Fibroblast of lung (primary cell): ENCODE measurements around the gene GALNT17. TPM values are rescaled to one million over a fixed set of nuclear protein-coding genes. Genes with fewer than 3 reads are reported as not detected.

Source experiments
- DNase-seq, 2 donors: peaks; one replicate each; pipeline versions ENCODE4 v3.0.0 to v3.0.0-alpha.2; 2010; ENCODE audit warnings: low read depth in 2 of 2
- H2AFZ ChIP-seq: 2 replicates; pipeline ENCODE4 v1.5.1; 2012; ENCODE audit warnings: low read length, control low read depth, inconsistent platforms
- H3K27ac ChIP-seq: 2 replicates; pipeline ENCODE4 v1.5.1; 2011; ENCODE audit warnings: low read length, control low read depth; ENCODE audit not compliant: insufficient read depth
- H3K27me3 ChIP-seq: 2 replicates; pipeline ENCODE4 v1.5.1; 2011; ENCODE audit warnings: mild to moderate bottlenecking, low read length; ENCODE audit not compliant: control insufficient read depth, insufficient read depth
- H3K36me3 ChIP-seq: 2 replicates; pipeline ENCODE4 v1.5.1; 2011; ENCODE audit warnings: low read length; ENCODE audit not compliant: control insufficient read depth, insufficient read depth
- H3K4me1 ChIP-seq: 2 replicates; pipeline ENCODE4 v1.5.1; 2011; ENCODE audit warnings: low read length; ENCODE audit not compliant: control insufficient read depth, insufficient read depth; ENCODE audit errors: extremely low read depth
- H3K4me2 ChIP-seq: 2 replicates; pipeline ENCODE4 v1.5.1; 2011; ENCODE audit warnings: low read length, control low read depth; ENCODE audit not compliant: insufficient read depth; ENCODE audit errors: extremely low read depth
- H3K4me3 ChIP-seq, 4 experiments: fragments of 200-600 bp in 1 of 4; sonication (generic) in 1 of 4; replicated peaks in 1 of 4; 2 replicates each; pipeline ENCODE4 v1.5.1; 2011 to 2016; ENCODE audit warnings: low read length in 4 of 4, low read depth in 3 of 4, mild to moderate bottlenecking in 3 of 4, control low read depth in 2 of 4, inconsistent platforms in 1 of 4, mixed read lengths in 1 of 4; ENCODE audit not compliant: insufficient read depth in 1 of 4; ENCODE audit errors: control extremely low read depth in 1 of 4
- H3K79me2 ChIP-seq: 2 replicates; pipeline ENCODE4 v1.5.1; 2012; ENCODE audit warnings: mild to moderate bottlenecking, low read length, inconsistent platforms; ENCODE audit not compliant: control insufficient read depth, insufficient read depth
- H3K9ac ChIP-seq: 2 replicates; pipeline ENCODE4 v1.5.1; 2011; ENCODE audit warnings: mild to moderate bottlenecking, low read length, control low read depth; ENCODE audit not compliant: insufficient read depth
- H3K9me3 ChIP-seq: 2 replicates; pipeline ENCODE4 v1.5.1; 2012; ENCODE audit warnings: low read depth, low read length; ENCODE audit not compliant: control insufficient read depth, insufficient read depth
- H4K20me1 ChIP-seq: 2 replicates; pipeline ENCODE4 v1.5.1; 2011; ENCODE audit warnings: low read length; ENCODE audit not compliant: control insufficient read depth, insufficient read depth; ENCODE audit errors: extremely low read depth
- EZH2 ChIP-seq: IDR thresholded peaks from 2 replicates; pipeline ENCODE4 v1.5.1; 2012; ENCODE audit warnings: low read length, control low read depth, mild to moderate bottlenecking; ENCODE audit errors: missing control alignments
- polyA plus RNA-seq, 2 donors: library from polyadenylated mRNA; depleted of rRNA in 1 of 2; stranded (reverse) in 1 of 2; unstranded in 1 of 2; fragments of >200 nt; gene quantifications; 2 replicates each; pipeline ENCODE4 v1.2.1, GENCODE V29; 2011 to 2012; ENCODE audit warnings: missing spikeins in 1 of 2
- total RNA-seq: library from RNA; depleted of rRNA; stranded (reverse); fragments of >200 nt; gene quantifications from 2 replicates; pipeline ENCODE4 v1.2.1, GENCODE V29; 2014
- TF ChIP-seq, protein P1 (sequence below), 2 donors: IDR thresholded peaks in 1 of 2; conservative IDR thresholded peaks in 1 of 2; 1 replicate in 1 of 2; 2 replicates in 1 of 2; pipeline ENCODE4 v1.5.1; 2011 to 2012; ENCODE audit warnings: low read length in 2 of 2, control low read depth in 1 of 2, inconsistent platforms in 1 of 2, low read depth in 1 of 2, mild to moderate bottlenecking in 1 of 2

Gene GALNT17
- total and polyA plus RNA-seq, 2 donors (not counting 1 experiment from before 2014, with no cell fraction given) = under 0.01 TPM; not detected in 1

DNA sequence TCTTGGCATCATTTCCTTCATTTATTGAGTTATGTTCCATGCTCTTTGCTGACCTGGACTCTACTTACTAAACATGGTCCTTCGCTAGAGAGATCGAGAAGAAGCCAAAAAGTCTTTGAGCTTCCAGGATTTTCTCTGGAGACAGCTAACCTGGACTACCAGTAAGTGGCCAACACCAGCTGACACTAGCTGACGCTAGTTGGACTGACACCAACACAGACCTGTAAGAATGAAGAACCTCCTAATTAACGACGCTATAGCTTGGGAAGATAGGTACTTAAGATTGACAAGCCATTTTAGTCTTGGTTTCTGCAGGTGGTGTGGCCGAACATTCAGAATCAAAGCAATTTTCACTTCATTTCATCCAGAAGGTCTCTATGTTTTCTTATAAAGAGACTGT is 66.4 kb downstream of the GALNT17 start:
- no peak overlapping the region for H3K9ac ChIP-seq
- no peaks in the 10 kb centered on the region for H3K9me3 ChIP-seq
- no peak overlapping the region for H3K27ac ChIP-seq
- no peaks in the 10 kb centered on the region for H3K27me3 ChIP-seq
- no peaks in the 10 kb centered on the region for H3K4me1 ChIP-seq
- no peaks in the 10 kb centered on the region for H3K36me3 ChIP-seq
- H3K4me3 ChIP-seq = no peak overlapping the region
- H2AFZ ChIP-seq = no peak overlapping the region
- no peaks in the 10 kb centered on the region for H4K20me1 ChIP-seq
- TF ChIP-seq, protein P1, sequence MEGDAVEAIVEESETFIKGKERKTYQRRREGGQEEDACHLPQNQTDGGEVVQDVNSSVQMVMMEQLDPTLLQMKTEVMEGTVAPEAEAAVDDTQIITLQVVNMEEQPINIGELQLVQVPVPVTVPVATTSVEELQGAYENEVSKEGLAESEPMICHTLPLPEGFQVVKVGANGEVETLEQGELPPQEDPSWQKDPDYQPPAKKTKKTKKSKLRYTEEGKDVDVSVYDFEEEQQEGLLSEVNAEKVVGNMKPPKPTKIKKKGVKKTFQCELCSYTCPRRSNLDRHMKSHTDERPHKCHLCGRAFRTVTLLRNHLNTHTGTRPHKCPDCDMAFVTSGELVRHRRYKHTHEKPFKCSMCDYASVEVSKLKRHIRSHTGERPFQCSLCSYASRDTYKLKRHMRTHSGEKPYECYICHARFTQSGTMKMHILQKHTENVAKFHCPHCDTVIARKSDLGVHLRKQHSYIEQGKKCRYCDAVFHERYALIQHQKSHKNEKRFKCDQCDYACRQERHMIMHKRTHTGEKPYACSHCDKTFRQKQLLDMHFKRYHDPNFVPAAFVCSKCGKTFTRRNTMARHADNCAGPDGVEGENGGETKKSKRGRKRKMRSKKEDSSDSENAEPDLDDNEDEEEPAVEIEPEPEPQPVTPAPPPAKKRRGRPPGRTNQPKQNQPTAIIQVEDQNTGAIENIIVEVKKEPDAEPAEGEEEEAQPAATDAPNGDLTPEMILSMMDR (conservative IDR thresholded peaks at IDR 0.05 in 1 of 2, IDR thresholded peaks at IDR 0.05 in 1 of 2; ENCODE audit: low read depth in 1 of 2, low read length in 2 of 2) = no peak
- no peak for TF ChIP-seq EZH2
- no peaks in the 10 kb centered on the region for H3K79me2 ChIP-seq
- DNase-seq = no peak
- no peak overlapping the region for H3K4me2 ChIP-seq

DNA sequence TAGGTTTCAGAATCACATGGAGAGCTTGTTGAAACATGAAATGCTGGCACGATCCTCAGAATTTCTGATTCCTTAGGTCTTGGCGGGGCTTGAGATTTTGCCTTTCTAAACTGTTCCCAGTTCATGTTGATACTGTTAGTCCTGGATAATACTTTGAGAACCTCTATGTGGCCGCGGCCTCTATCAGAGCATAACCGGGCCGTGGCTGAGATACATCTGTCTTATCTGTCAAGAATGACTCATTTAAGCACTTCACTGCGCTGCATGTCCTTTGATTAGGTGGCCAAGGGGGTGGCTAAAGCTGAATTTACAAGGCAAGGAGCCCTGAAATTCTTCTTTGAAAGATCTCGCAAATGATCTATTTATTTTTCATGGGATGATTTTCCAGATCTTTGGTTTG is 66.9 kb downstream of the GALNT17 start:
- Histone ChIP-seq H3K27me3 (no peaks in the 10 kb centered on the region), H3K36me3 (no peaks in the 10 kb centered on the region), H3K4me2 (no peak overlapping the region), H3K9ac (no peak overlapping the region), H3K4me3 (no peak overlapping the region), H3K9me3 (no peaks in the 10 kb centered on the region), H3K27ac (no peak overlapping the region), H3K4me1 (no peaks in the 10 kb centered on the region), H3K79me2 (no peaks in the 10 kb centered on the region), H4K20me1 (no peaks in the 10 kb centered on the region), H2AFZ (no peak overlapping the region)
- TF ChIP-seq, protein P1 (conservative IDR thresholded peaks at IDR 0.05 in 1 of 2, IDR thresholded peaks at IDR 0.05 in 1 of 2; ENCODE audit: low read depth in 1 of 2, low read length in 2 of 2) = no peak
- no peak for TF ChIP-seq EZH2
- no peak for DNase-seq

DNA sequence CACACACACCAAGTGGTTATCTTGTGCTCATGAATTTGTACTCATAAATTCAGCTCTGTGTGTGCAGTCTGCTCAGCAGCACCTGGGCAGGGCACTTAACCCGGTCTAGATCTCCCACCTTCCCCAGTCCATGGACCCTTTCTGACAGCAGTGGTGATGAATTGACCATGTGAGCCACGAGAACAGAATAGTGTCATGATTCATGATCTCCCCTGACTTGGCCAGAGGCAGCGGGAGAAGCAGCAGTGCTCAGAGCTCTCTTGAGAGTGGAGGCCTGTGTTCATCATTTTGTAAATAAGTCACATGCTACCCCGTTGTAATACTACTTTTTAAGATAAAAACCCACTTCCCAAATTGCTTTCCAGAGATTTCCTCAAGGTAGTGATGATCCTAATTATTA is 74.2 kb downstream of the GALNT17 start:
- Histone ChIP-seq H3K9me3 (no peaks in the 10 kb centered on the region), H2AFZ (no peak overlapping the region), H3K9ac (no peak overlapping the region), H3K36me3 (no peaks in the 10 kb centered on the region), H3K4me1 (no peaks in the 10 kb centered on the region), H4K20me1 (no peaks in the 10 kb centered on the region), H3K27ac (no peak overlapping the region), H3K27me3 (no peaks in the 10 kb centered on the region), H3K79me2 (no peaks in the 10 kb centered on the region), H3K4me2 (no peak overlapping the region), H3K4me3 (no peak overlapping the region)
- DNase-seq = no peak
- TF ChIP-seq, protein P1 (conservative IDR thresholded peaks at IDR 0.05 in 1 of 2, IDR thresholded peaks at IDR 0.05 in 1 of 2; ENCODE audit: low read depth in 1 of 2, low read length in 2 of 2) = no peak
- no peak for TF ChIP-seq EZH2
